Neural cell (in vitro differentiated cells): ENCODE results near the gene TSEN15. TPM values are rescaled to one million over a fixed set of nuclear protein-coding genes. Genes with fewer than 3 reads are reported as not detected.

Experiments used
- H2AFZ ChIP-seq: fragments of 200-600, 300-800 bp; sonication (generic), shearing (Covaris generic); 2 replicates; pipeline ENCODE4 v1.6.0; 2014; ENCODE audit warnings: low read depth, mild to moderate bottlenecking, antibody characterized with exemption, low read length, moderate library complexity
- H3F3A ChIP-seq: fragments of 200-600 bp; shearing (Covaris generic); 2 replicates; pipeline ENCODE4 v1.6.1; 2016; ENCODE audit warnings: mild to moderate bottlenecking, moderate library complexity, mixed read lengths, antibody characterized with exemption, low read length; ENCODE audit not compliant: insufficient read depth, poor library complexity, severe bottlenecking
- H3K27ac ChIP-seq: fragments of 200-600, 300-800 bp; sonication (generic), shearing (Covaris generic); 2 replicates; pipeline ENCODE4 v1.5.1; 2014; ENCODE audit warnings: mild to moderate bottlenecking, low read length, moderate library complexity
- H3K27me3 ChIP-seq: fragments of 300-800, 200-600 bp; sonication (generic), shearing (Covaris generic); 2 replicates; pipeline ENCODE4 v1.6.0; 2014; ENCODE audit warnings: mild to moderate bottlenecking, low read depth, low read length, moderate library complexity; ENCODE audit not compliant: insufficient read depth
- H3K36me3 ChIP-seq: fragments of 300-800, 200-600 bp; sonication (generic), shearing (Covaris generic); 2 replicates; pipeline ENCODE4 v1.5.1; 2014; ENCODE audit warnings: mild to moderate bottlenecking, antibody characterized with exemption, low read length, moderate library complexity; ENCODE audit not compliant: insufficient read depth
- H3K4me2 ChIP-seq: fragments of 300-800, 200-600 bp; sonication (generic), shearing (Covaris generic); 2 replicates; pipeline ENCODE4 v1.6.0; 2014; ENCODE audit warnings: mild to moderate bottlenecking, low read length
- H3K4me3 ChIP-seq: fragments of 300-800, 200-600 bp; sonication (generic), shearing (Covaris generic); 2 replicates; pipeline ENCODE4 v1.5.1; 2014; ENCODE audit warnings: mild to moderate bottlenecking, low read length, moderate library complexity
- H3K79me2 ChIP-seq: fragments of 200-600 bp; shearing (Covaris generic); replicated peaks from 2 replicates; pipeline ENCODE4 v1.6.0; 2014; ENCODE audit warnings: mild to moderate bottlenecking, low read length, moderate library complexity; ENCODE audit not compliant: insufficient read depth
- H3K9ac ChIP-seq: fragments of 300-800, 200-600 bp; sonication (generic), shearing (Covaris generic); 2 replicates; pipeline ENCODE4 v1.6.1; 2016; ENCODE audit warnings: mild to moderate bottlenecking, low read length, mixed read lengths
- H3K9me2 ChIP-seq: fragments of 200-600 bp; shearing (Covaris generic); 2 replicates; pipeline ENCODE4 v1.6.1; 2016; ENCODE audit warnings: mild to moderate bottlenecking, low read length, mixed read lengths; ENCODE audit not compliant: insufficient read depth
- H3K9me3 ChIP-seq: fragments of 200-600, 300-800 bp; sonication (generic), shearing (Covaris generic); 2 replicates; pipeline ENCODE4 v1.6.1; 2016; ENCODE audit warnings: mild to moderate bottlenecking, mixed run types, low read length, moderate library complexity, mixed read lengths
- H4K20me1 ChIP-seq: fragments of 200-600 bp; shearing (Covaris generic); 2 replicates; pipeline ENCODE4 v1.6.1; 2016; ENCODE audit warnings: mild to moderate bottlenecking, mixed run types; ENCODE audit not compliant: insufficient read depth
- EP300 ChIP-seq: fragments of 450-650 bp; conservative IDR thresholded peaks from 2 replicates; pipeline ENCODE4 v1.6.1; 2014; ENCODE audit warnings: antibody characterized with exemption, mild to moderate bottlenecking, moderate library complexity; ENCODE audit not compliant: poor library complexity, severe bottlenecking
- EZH2 ChIP-seq: fragments of 200-600, 300-800 bp; shearing (Covaris generic), sonication (generic); IDR thresholded peaks from 2 replicates; pipeline ENCODE4 v1.6.1; 2014; ENCODE audit warnings: antibody characterized with exemption, low read length, borderline replicate concordance, mild to moderate bottlenecking; ENCODE audit not compliant: insufficient read depth, poor library complexity, severe bottlenecking
- MXI1 ChIP-seq: fragments of 450-650 bp; conservative IDR thresholded peaks from 2 replicates; pipeline ENCODE4 v1.6.1; 2014; ENCODE audit warnings: antibody characterized with exemption, mild to moderate bottlenecking; ENCODE audit not compliant: poor library complexity, severe bottlenecking
- POLR2AphosphoS5 ChIP-seq: IDR thresholded peaks from 2 replicates; pipeline ENCODE4 v1.6.1; 2012
- RAD21 ChIP-seq: fragments of 450-650 bp; conservative IDR thresholded peaks from 2 replicates; pipeline ENCODE4 v1.6.1; 2014; ENCODE audit warnings: antibody characterized with exemption, mild to moderate bottlenecking, moderate library complexity
- SMC3 ChIP-seq: fragments of 450-650 bp; conservative IDR thresholded peaks from 2 replicates; pipeline ENCODE4 v1.6.1; 2014; ENCODE audit warnings: antibody characterized with exemption, mild to moderate bottlenecking, moderate library complexity; ENCODE audit not compliant: poor library complexity
- TAF1 ChIP-seq: IDR thresholded peaks from 2 replicates; pipeline ENCODE4 v1.6.1; 2012; ENCODE audit warnings: low read depth
- polyA plus RNA-seq: library from polyadenylated mRNA; depleted of rRNA; stranded (reverse); fragments of >200 nt; gene quantifications from 2 replicates; pipeline ENCODE4 v1.2.3, GENCODE V29; 2014
- TF ChIP-seq, protein P1 (sequence below): fragments of 450-650 bp; IDR thresholded peaks from 2 replicates; pipeline ENCODE4 v1.5.1; 2014; ENCODE audit warnings: antibody characterized with exemption, mild to moderate bottlenecking, moderate library complexity; ENCODE audit not compliant: poor library complexity, severe bottlenecking
- TF ChIP-seq, protein P2 (sequence below): IDR thresholded peaks from 2 replicates; pipeline ENCODE4 v1.6.1; 2012; ENCODE audit warnings: borderline replicate concordance

The TSEN15 gene
- polyA plus RNA-seq, 1 donor from 2014 or later, result 56.9 TPM

DNA sequence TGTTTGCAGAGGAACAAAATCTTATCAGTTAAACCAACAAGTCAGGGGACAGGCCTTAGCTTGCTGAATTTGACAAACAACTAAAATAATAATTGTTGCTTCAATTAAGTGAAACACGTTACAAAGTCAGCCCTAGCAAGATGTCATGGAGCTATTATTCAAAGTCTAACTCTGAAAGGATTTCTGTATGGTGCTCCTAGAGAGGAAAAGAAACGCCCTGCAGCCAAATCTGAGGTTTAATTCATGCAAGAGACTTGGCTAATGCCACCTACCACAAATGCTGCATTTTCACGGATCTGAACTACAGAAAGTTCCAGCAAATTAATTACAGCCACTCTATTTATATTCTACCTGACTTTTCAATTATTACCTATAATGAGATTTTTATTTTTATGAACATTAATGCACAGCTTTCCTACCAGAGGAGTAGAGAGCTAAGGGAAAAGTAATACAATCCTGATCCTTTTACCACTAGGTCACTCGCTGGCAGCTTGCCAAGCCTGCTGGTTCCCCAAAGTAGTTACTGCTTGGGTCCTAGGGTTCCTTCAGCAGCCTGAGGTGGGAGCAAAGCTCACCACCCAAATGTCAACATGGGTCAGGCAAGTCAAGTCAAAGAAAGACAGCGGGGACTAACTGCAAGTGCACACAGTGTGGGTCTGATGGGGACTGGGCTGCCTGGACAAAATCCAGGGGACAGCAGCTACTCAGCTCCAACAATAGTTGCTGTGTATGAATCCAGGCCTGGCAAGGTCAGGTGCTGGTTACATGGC, 22.5 kb upstream of the TSEN15 start:
- Histone ChIP-seq H3K4me3 (no peak overlapping the region), H3K9me2 (no peaks in the 10 kb centered on the region), H3F3A (no peaks in the 10 kb centered on the region), H3K27ac (no peak overlapping the region), H3K9me3 (no peaks in the 10 kb centered on the region), H3K79me2 (no peaks in the 10 kb centered on the region), H2AFZ (no peak overlapping the region), H3K27me3 (no peaks in the 10 kb centered on the region), H3K36me3 (no peaks in the 10 kb centered on the region), H4K20me1 (no peaks in the 10 kb centered on the region), H3K4me2 (no peak overlapping the region), H3K9ac (no peak overlapping the region)
- TF ChIP-seq EZH2 (no peak), POLR2AphosphoS5 (no peak), SMC3 (no peak), RAD21 (no peak), MXI1 (no peak), EP300 (no peak)
- TF ChIP-seq, protein P1, sequence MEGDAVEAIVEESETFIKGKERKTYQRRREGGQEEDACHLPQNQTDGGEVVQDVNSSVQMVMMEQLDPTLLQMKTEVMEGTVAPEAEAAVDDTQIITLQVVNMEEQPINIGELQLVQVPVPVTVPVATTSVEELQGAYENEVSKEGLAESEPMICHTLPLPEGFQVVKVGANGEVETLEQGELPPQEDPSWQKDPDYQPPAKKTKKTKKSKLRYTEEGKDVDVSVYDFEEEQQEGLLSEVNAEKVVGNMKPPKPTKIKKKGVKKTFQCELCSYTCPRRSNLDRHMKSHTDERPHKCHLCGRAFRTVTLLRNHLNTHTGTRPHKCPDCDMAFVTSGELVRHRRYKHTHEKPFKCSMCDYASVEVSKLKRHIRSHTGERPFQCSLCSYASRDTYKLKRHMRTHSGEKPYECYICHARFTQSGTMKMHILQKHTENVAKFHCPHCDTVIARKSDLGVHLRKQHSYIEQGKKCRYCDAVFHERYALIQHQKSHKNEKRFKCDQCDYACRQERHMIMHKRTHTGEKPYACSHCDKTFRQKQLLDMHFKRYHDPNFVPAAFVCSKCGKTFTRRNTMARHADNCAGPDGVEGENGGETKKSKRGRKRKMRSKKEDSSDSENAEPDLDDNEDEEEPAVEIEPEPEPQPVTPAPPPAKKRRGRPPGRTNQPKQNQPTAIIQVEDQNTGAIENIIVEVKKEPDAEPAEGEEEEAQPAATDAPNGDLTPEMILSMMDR, result no peak

DNA sequence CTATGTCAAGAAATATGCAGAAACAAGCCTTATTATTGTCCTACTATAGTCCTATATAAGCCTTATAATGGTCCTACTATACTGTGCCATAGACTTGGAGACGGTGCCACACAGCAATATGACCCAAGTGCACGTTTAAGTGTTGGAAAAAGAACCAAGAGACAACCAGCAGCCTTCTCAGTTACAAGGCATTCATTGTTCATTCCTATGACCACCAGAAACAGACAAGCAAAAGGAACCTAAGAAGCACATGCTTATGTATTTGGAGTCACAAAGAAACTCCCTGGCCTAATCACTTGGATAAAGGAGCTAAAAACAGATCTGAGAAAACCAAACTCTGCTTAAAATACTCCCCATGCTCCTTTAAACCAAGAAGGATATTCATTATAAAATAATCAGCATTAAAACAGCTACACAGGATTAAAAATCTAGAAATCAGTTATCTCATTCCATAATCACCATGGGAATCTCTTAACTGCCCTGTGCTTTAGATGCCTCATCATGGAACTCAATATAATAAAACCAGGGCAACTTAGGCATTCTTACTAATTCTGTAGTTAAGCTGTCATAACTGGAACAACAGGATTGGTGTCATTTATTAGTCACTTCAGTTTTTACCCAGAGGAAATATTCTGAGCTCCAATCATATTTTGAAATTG, 21.0 kb upstream of the TSEN15 start:
- Histone ChIP-seq H3K4me3 (no peak overlapping the region), H3K79me2 (no peaks in the 10 kb centered on the region), H3K9me2 (no peaks in the 10 kb centered on the region), H3K4me2 (no peak overlapping the region), H2AFZ (no peak overlapping the region), H4K20me1 (no peaks in the 10 kb centered on the region), H3K9ac (no peak overlapping the region), H3K27ac (no peak overlapping the region), H3F3A (no peaks in the 10 kb centered on the region), H3K36me3 (no peaks in the 10 kb centered on the region), H3K9me3 (no peaks in the 10 kb centered on the region), H3K27me3 (peaks cover 9% of the 10 kb centered on the region)
- TF ChIP-seq TAF1 (no peak), RAD21 (no peak), EP300 (no peak), POLR2AphosphoS5 (no peak), EZH2 (no peak), MXI1 (no peak), SMC3 (no peak)
- TF ChIP-seq, protein P1, result no peak
- TF ChIP-seq, protein P2, sequence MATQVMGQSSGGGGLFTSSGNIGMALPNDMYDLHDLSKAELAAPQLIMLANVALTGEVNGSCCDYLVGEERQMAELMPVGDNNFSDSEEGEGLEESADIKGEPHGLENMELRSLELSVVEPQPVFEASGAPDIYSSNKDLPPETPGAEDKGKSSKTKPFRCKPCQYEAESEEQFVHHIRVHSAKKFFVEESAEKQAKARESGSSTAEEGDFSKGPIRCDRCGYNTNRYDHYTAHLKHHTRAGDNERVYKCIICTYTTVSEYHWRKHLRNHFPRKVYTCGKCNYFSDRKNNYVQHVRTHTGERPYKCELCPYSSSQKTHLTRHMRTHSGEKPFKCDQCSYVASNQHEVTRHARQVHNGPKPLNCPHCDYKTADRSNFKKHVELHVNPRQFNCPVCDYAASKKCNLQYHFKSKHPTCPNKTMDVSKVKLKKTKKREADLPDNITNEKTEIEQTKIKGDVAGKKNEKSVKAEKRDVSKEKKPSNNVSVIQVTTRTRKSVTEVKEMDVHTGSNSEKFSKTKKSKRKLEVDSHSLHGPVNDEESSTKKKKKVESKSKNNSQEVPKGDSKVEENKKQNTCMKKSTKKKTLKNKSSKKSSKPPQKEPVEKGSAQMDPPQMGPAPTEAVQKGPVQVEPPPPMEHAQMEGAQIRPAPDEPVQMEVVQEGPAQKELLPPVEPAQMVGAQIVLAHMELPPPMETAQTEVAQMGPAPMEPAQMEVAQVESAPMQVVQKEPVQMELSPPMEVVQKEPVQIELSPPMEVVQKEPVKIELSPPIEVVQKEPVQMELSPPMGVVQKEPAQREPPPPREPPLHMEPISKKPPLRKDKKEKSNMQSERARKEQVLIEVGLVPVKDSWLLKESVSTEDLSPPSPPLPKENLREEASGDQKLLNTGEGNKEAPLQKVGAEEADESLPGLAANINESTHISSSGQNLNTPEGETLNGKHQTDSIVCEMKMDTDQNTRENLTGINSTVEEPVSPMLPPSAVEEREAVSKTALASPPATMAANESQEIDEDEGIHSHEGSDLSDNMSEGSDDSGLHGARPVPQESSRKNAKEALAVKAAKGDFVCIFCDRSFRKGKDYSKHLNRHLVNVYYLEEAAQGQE, result no peak
